Progenitor cell of endocrine pancreas (in vitro differentiated cells): ENCODE results near the gene FBXL13. TPM values are rescaled to one million over a fixed set of nuclear protein-coding genes. Genes with fewer than 3 reads are reported as not detected.

Experiments used
- DNase-seq: peaks from one replicate; pipeline ENCODE4 v3.0.0; 2021; ENCODE audit warnings: low spot score; ENCODE audit not compliant: unreplicated experiment
- H3K27ac Mint-ChIP-seq: 2 replicates; pipeline ENCODE4 v1.8.0; 2021; ENCODE audit warnings: mild to moderate bottlenecking, moderate library complexity, mixed read lengths
- H3K27me3 Mint-ChIP-seq: 2 replicates; pipeline ENCODE4 v1.8.0; 2021; ENCODE audit warnings: mixed read lengths
- H3K36me3 Mint-ChIP-seq: 2 replicates; pipeline ENCODE4 v1.8.0; 2022; ENCODE audit warnings: mixed read lengths; ENCODE audit not compliant: insufficient read depth
- H3K4me1 Mint-ChIP-seq: 2 replicates; pipeline ENCODE4 v1.8.0; 2021; ENCODE audit warnings: low read depth, mixed read lengths
- H3K4me3 Mint-ChIP-seq: 2 replicates; pipeline ENCODE4 v1.8.0; 2021; ENCODE audit warnings: low read depth, mild to moderate bottlenecking, moderate library complexity, mixed read lengths
- H3K9me3 Mint-ChIP-seq: 2 replicates; pipeline ENCODE4 v1.8.0; 2021; ENCODE audit warnings: low read depth, mixed read lengths
- CTCF ChIP-seq: fragments of 200-600 bp; sonication (generic); IDR thresholded peaks from one replicate; pipeline ENCODE4 v1.5.0; 2021; ENCODE audit warnings: antibody characterized with exemption, mild to moderate bottlenecking; ENCODE audit not compliant: unreplicated experiment
- total RNA-seq: library from RNA; stranded (reverse); gene quantifications from 2 replicates; pipeline ENCODE4 v1.2.1, GENCODE V29; 2021

Gene FBXL13
- total RNA-seq, 1 donor from 2014 or later, result 9.1 TPM

- Mint-ChIP-seq H3K9me3 (peaks cover 2% of the 10 kb centered on the region), H3K4me3 (no peak overlapping the region), H3K27me3 (no peaks in the 10 kb centered on the region), H3K27ac (no peak overlapping the region), H3K36me3 (no peaks in the 10 kb centered on the region), H3K4me1 (no peaks in the 10 kb centered on the region)
- DNase-seq, result no peak
- no peak for TF ChIP-seq CTCF
Measured at GRCh38 chr7:102985176-102985783, 89.3 kb downstream of the FBXL13 start.

GRCh38 chr7:102983602-102984001 is 91.0 kb downstream of the FBXL13 start:
- peaks cover 16% of the 10 kb centered on the region for H3K9me3 Mint-ChIP-seq

GRCh38 chr7:102982235-102982634 is 92.4 kb downstream of the FBXL13 start:
- DNase-seq, result no peak
- peaks cover 6% of the 10 kb centered on the region for H3K36me3 Mint-ChIP-seq

More at GRCh38 chr7:102983602-102984001, 91.0 kb downstream of the FBXL13 start:
- Mint-ChIP-seq H3K27me3 (no peaks in the 10 kb centered on the region), H3K36me3 (peaks cover 6% of the 10 kb centered on the region), H3K4me1 (no peaks in the 10 kb centered on the region), H3K27ac (no peak overlapping the region), H3K4me3 (no peak overlapping the region)
- DNase-seq, result no peak
- TF ChIP-seq CTCF, result no peak

GRCh38 chr7:102981451-102981850 is 93.1 kb downstream of the FBXL13 start:
- H3K4me1 Mint-ChIP-seq, result no peaks in the 10 kb centered on the region
- TF ChIP-seq CTCF, result no peak
- H3K4me3 Mint-ChIP-seq, result no peak overlapping the region
- peaks cover 6% of the 10 kb centered on the region for H3K36me3 Mint-ChIP-seq
- peaks cover 19% of the 10 kb centered on the region for H3K9me3 Mint-ChIP-seq
- H3K27me3 Mint-ChIP-seq, result no peaks in the 10 kb centered on the region
- H3K27ac Mint-ChIP-seq, result no peak overlapping the region
- no peak for DNase-seq

More at GRCh38 chr7:102982235-102982634, 92.4 kb downstream of the FBXL13 start:
- Mint-ChIP-seq H3K4me3 (no peak overlapping the region), H3K27ac (no peak overlapping the region), H3K27me3 (no peaks in the 10 kb centered on the region), H3K9me3 (peaks cover 16% of the 10 kb centered on the region), H3K4me1 (no peaks in the 10 kb centered on the region)
- no peak for TF ChIP-seq CTCF

GRCh38 chr7:102979670-102980069 is 94.9 kb downstream of the FBXL13 start:
- no peak for TF ChIP-seq CTCF
- no peak overlapping the region for H3K4me3 Mint-ChIP-seq
- H3K27me3 Mint-ChIP-seq, result no peaks in the 10 kb centered on the region
- no peak for DNase-seq
- H3K27ac Mint-ChIP-seq, result no peak overlapping the region
- H3K4me1 Mint-ChIP-seq, result no peaks in the 10 kb centered on the region
- H3K9me3 Mint-ChIP-seq, result peaks cover 26% of the 10 kb centered on the region
- peaks cover 6% of the 10 kb centered on the region for H3K36me3 Mint-ChIP-seq
